Peyer's patch (tissue), 4 donors: ENCODE data around the gene PRTN3. TPM values are rescaled to one million over a fixed set of nuclear protein-coding genes. Genes with fewer than 3 reads are reported as not detected.
"Not testable (repeated sequence)": the region's sequence is repeated elsewhere in the genome, so short reads cannot be mapped to it uniquely, and the experiment has no call there.

Experiments
- DNase-seq, 3 donors: peaks; one replicate each; pipeline ENCODE4 v3.0.0-alpha.2; 2017 to 2019
- H3K27ac ChIP-seq, 4 donors: fragments of 200-600 bp; sonication (generic); one replicate each; pipeline ENCODE4 v1.5.1; 2016 to 2019
- H3K27me3 ChIP-seq, 2 donors: fragments of 200-600 bp; sonication (generic); one replicate each; pipeline ENCODE4 v1.5.1; 2019
- H3K36me3 ChIP-seq, 3 donors: fragments of 200-600 bp; sonication (generic); one replicate each; pipeline ENCODE4 v1.5.1; 2016 to 2019
- H3K4me1 ChIP-seq, 4 donors: fragments of 200-600 bp; sonication (generic); one replicate each; pipeline ENCODE4 v1.5.1; 2016 to 2019
- H3K4me3 ChIP-seq, 4 donors: fragments of 200-600 bp; sonication (generic); 1 replicate in 3 of 4; 2 replicates in 1 of 4; pipeline ENCODE4 v1.5.1; 2016 to 2019; ENCODE audit warnings: mild to moderate bottlenecking in 1 of 4
- H3K9me3 ChIP-seq, 4 donors: fragments of 200-600 bp; sonication (generic); one replicate each; pipeline ENCODE4 v1.5.1; 2016 to 2019; ENCODE audit warnings: mild to moderate bottlenecking in 1 of 4
- POLR2A ChIP-seq, 2 donors: fragments of 450-650 bp; IDR thresholded peaks; one replicate each; pipeline ENCODE4 v1.5.1; 2017; ENCODE audit warnings: antibody characterized with exemption in 2 of 2, mild to moderate bottlenecking in 2 of 2, moderate library complexity in 2 of 2
- total RNA-seq, 4 donors: library from RNA; depleted of rRNA; stranded (reverse); fragments of >200 nt; gene quantifications; one replicate each; pipeline ENCODE4 v1.1.0, GENCODE V29; 2016
- TF ChIP-seq, protein P1 (sequence below), 6 experiments: fragments of 450-650 bp in 4 of 6; fragments of 200-600 bp in 2 of 6; sonication (generic) in 1 of 6; IDR thresholded peaks; one replicate each; pipeline ENCODE4 v1.5.1; 2017 to 2019; ENCODE audit warnings: antibody characterized with exemption in 6 of 6, mild to moderate bottlenecking in 3 of 6, moderate library complexity in 1 of 6

PRTN3 gene
- total RNA-seq, 4 donors from 2014 or later: not detected

- peak overlapping the region; percentile 83 to 99 (median 94) for H3K27ac ChIP-seq
- peak overlapping the region; percentile 63 to 98 (median 89) for H3K4me3 ChIP-seq
- H3K9me3 ChIP-seq, H3K27me3 ChIP-seq: not testable (repeated sequence)
- peak in 2 of 3 donors; percentile 84 to 89 for DNase-seq
- H3K36me3 ChIP-seq: peaks cover 0 to 39% (median 0%) of the 10 kb centered on the region in 3 donors
- TF ChIP-seq POLR2A (IDR thresholded peaks at IDR 0.05): peak in 1 of 2 donors; percentile 14
- H3K4me1 ChIP-seq: peaks cover 0 to 12% (median 5%) of the 10 kb centered on the region in 4 donors
These were observed 50.8 kb downstream of the PRTN3 start for GRCh38 chr19:891421-892200.

- Histone ChIP-seq H3K36me3 (peaks cover 0 to 42% (median 0%) of the 10 kb centered on the region in 3 donors), H3K27me3 (no peaks in the 10 kb centered on the region), H3K4me1 (peaks cover 0 to 12% (median 5%) of the 10 kb centered on the region in 4 donors), H3K27ac (peak overlapping the region; percentile 83 to 99 (median 94)), H3K4me3 (peak overlapping the region; percentile 63 to 98 (median 89)), H3K9me3 (no peaks in the 10 kb centered on the region)
- TF ChIP-seq, protein P1, sequence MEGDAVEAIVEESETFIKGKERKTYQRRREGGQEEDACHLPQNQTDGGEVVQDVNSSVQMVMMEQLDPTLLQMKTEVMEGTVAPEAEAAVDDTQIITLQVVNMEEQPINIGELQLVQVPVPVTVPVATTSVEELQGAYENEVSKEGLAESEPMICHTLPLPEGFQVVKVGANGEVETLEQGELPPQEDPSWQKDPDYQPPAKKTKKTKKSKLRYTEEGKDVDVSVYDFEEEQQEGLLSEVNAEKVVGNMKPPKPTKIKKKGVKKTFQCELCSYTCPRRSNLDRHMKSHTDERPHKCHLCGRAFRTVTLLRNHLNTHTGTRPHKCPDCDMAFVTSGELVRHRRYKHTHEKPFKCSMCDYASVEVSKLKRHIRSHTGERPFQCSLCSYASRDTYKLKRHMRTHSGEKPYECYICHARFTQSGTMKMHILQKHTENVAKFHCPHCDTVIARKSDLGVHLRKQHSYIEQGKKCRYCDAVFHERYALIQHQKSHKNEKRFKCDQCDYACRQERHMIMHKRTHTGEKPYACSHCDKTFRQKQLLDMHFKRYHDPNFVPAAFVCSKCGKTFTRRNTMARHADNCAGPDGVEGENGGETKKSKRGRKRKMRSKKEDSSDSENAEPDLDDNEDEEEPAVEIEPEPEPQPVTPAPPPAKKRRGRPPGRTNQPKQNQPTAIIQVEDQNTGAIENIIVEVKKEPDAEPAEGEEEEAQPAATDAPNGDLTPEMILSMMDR (IDR thresholded peaks at IDR 0.05): no peak
- no peak for TF ChIP-seq POLR2A (IDR thresholded peaks at IDR 0.05)
- no peak for DNase-seq
These were observed 51.6 kb downstream of the PRTN3 start for GRCh38 chr19:892243-892893.

DNA sequence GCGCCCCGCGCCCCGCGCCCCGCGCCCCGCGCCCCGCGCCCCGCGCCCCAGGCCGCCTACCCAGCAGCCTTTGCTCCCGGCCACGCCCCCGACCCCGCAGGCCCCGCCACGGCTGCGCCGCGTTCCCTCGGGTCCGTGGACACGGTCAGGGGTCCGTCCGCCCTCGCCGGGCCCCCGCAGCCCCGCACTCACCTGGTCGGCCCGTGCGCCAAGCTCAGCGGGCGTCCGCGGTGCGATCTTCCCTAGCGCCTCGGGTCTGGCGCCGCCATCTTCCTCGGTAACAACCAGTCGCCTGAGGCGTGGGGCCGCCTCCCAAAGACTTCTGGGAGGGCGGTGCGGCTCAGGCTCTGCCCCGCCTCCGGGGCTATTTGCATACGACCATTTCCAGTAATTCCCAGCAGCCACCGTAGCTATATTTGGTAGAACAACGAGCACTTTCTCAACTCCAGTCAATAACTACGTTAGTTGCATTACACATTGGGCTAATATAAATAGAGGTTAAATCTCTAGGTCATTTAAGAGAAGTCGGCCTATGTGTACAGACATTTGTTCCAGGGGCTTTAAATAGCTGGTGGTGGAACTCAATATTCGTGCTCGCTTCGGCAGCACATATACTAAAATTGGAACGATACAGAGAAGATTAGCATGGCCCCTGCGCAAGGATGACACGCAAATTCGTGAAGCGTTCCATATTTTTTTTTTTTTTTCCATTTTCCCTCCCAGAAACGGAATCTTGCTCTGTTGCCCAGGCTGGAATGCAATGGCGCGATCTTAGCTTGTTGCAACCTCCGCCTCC, 52.3 kb downstream of the PRTN3 start, which contains the start of the genes MED16 and RNU6-9:
TSS of gene MED16 (minus strand) at position 294 of the 796 bp plus-strand sequence. CDS start 2,056 bp downstream, outside the sequence.
TSS of gene RNU6-9 (plus strand) at position 591 of the 796 bp plus-strand sequence.
- Histone ChIP-seq H3K9me3 (no peaks in the 10 kb centered on the region), H3K36me3 (peaks cover 0 to 36% (median 0%) of the 10 kb centered on the region in 3 donors)
- TF ChIP-seq, protein P1 (IDR thresholded peaks at IDR 0.05): no peak
- TF ChIP-seq POLR2A (IDR thresholded peaks at IDR 0.05): peak; percentile 79 to 91

GRCh38 chr19:896434-896833, 55.6 kb downstream of the PRTN3 start:
- H3K4me3 ChIP-seq: no peak overlapping the region
- no peak overlapping the region for H3K27ac ChIP-seq
- H3K4me1 ChIP-seq: peaks cover 0 to 7% (median 5%) of the 10 kb centered on the region in 4 donors
- H3K36me3 ChIP-seq: peaks cover 0 to 25% (median 0%) of the 10 kb centered on the region in 3 donors
- DNase-seq: no peak
- TF ChIP-seq POLR2A (IDR thresholded peaks at IDR 0.05): no peak
- TF ChIP-seq, protein P1 (IDR thresholded peaks at IDR 0.05): no peak
- no peaks in the 10 kb centered on the region for H3K9me3 ChIP-seq
- H3K27me3 ChIP-seq: no peaks in the 10 kb centered on the region

More for the DNA sequence above, 52.3 kb downstream of the PRTN3 start, which contains the start of the genes MED16 and RNU6-9:
- DNase-seq: peak; percentile 92 to 96 (median 92)
- Histone ChIP-seq H3K4me3 (peak within 1 kb of the TSS; percentile 63 to 98 (median 89)), H3K27me3 (no peaks in the 10 kb centered on the region), H3K27ac (peak within 1 kb of the TSS; percentile 83 to 99 (median 94)), H3K4me1 (peaks cover 0 to 12% (median 5%) of the 10 kb centered on the region in 4 donors)

DNA sequence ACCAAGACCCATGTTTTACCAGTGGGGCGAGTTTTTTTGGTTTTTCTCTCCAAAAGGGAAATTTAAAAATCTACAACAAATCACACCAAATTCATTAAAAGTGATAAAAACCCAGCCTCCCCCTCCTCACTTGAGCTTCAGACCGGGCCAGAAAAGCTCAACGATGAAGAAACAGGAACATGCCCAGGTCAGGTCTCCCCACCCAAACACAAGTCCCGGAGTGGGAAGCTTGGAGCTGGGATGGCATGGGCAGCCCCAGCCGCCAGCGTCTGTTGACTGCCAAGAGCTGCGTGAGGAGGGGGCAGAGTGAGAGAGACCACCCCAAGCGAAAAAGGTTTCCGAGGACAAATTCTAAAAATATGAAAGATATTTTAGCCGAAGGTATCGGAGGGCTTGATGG, 56.2 kb downstream of the PRTN3 start:
- Histone ChIP-seq H3K4me3 (no peak overlapping the region), H3K36me3 (peaks cover 0 to 31% (median 0%) of the 10 kb centered on the region in 3 donors), H3K27me3 (no peaks in the 10 kb centered on the region), H3K4me1 (peaks cover 0 to 4% (median 2%) of the 10 kb centered on the region in 4 donors), H3K9me3 (no peaks in the 10 kb centered on the region), H3K27ac (no peak overlapping the region)
- DNase-seq: no peak
- TF ChIP-seq, protein P1 (IDR thresholded peaks at IDR 0.05): no peak
- no peak for TF ChIP-seq POLR2A (IDR thresholded peaks at IDR 0.05)
